Lower leg skin (tissue), 4 donors: ENCODE measurements around the gene SPATA32. TPM values are rescaled to one million over a fixed set of nuclear protein-coding genes. Genes with fewer than 3 reads are reported as not detected.
A peak's percentile ranks its signal among the peaks of the same experiment; 100 is the strongest.

Experiments used
- DNase-seq, 2 donors: peaks; one replicate each; pipeline ENCODE4 v3.0.0-alpha.2; 2019; ENCODE audit warnings: low spot score in 2 of 2
- H3K4me3 ChIP-seq: fragments of 200-600 bp; sonication (generic); 2 replicates; pipeline ENCODE4 v1.5.1; 2017; ENCODE audit warnings: mild to moderate bottlenecking, low read depth; ENCODE audit not compliant: poor library complexity, severe bottlenecking
- POLR2A ChIP-seq, 2 donors: fragments of 450-650 bp; IDR thresholded peaks; one replicate each; pipeline ENCODE4 v1.6.1; 2016 to 2017; ENCODE audit warnings: antibody characterized with exemption in 2 of 2, mild to moderate bottlenecking in 1 of 2, moderate library complexity in 1 of 2
- WGBS, 2 donors: methylation state at CpG; one replicate each; pipeline ENCODE4 v1.1.5; 2018; 5-methylcytosine and 5-hydroxymethylcytosine counted together
- intact Hi-C: fragments of 100-400 bp; cut with DNase I; formaldehyde crosslinking; loops from one replicate; pipeline ENCODE4 v1.15.0; 2023; ENCODE audit warnings: low total_unique reads
- total RNA-seq, 4 donors: library from RNA; depleted of rRNA; stranded (reverse); fragments of >200 nt; gene quantifications; one replicate each; pipeline ENCODE4 v1.1.0, GENCODE V29; 2016
- TF ChIP-seq, protein P1 (sequence below), 3 donors: fragments of 450-650 bp; IDR thresholded peaks; one replicate each; pipeline ENCODE4 v1.5.1; 2016; ENCODE audit warnings: antibody characterized with exemption in 3 of 3, mild to moderate bottlenecking in 3 of 3, moderate library complexity in 2 of 3

The SPATA32 gene
- total RNA-seq, 4 donors from 2014 or later = not detected

DNA sequence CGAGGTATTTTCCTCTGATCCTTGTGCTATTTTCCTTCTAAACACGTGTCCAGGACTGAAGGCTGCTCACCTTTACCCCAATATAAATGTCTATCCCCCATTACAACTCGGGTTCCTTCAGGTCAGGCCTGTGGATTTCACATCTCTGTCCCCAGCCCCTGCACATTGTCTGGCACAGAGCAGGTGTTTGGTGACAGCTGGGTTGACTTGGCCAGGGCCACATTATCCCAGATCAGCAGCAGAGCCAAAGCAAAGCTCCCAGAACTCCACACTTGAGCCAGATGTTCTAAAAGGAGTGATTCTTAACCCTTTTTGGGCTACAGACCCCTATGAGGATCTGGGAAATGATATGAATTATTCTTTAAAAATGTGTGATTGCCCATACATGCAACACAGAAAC is 18.0 kb upstream of the SPATA32 start:
- intact Hi-C loops = loop anchor here (5.0 kb wide), 1 partner anchor 107 kb away; no protein-coding TSS in a partner anchor
- WGBS, 2 donors = 73 to 78% methylated on average over 3 of the region's 3 CpGs
- H3K4me3 ChIP-seq = no peak overlapping the region
- TF ChIP-seq POLR2A (IDR thresholded peaks at IDR 0.05) = no peak
- TF ChIP-seq, protein P1, sequence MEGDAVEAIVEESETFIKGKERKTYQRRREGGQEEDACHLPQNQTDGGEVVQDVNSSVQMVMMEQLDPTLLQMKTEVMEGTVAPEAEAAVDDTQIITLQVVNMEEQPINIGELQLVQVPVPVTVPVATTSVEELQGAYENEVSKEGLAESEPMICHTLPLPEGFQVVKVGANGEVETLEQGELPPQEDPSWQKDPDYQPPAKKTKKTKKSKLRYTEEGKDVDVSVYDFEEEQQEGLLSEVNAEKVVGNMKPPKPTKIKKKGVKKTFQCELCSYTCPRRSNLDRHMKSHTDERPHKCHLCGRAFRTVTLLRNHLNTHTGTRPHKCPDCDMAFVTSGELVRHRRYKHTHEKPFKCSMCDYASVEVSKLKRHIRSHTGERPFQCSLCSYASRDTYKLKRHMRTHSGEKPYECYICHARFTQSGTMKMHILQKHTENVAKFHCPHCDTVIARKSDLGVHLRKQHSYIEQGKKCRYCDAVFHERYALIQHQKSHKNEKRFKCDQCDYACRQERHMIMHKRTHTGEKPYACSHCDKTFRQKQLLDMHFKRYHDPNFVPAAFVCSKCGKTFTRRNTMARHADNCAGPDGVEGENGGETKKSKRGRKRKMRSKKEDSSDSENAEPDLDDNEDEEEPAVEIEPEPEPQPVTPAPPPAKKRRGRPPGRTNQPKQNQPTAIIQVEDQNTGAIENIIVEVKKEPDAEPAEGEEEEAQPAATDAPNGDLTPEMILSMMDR (IDR thresholded peaks at IDR 0.05) = no peak
- no peak for DNase-seq

DNA sequence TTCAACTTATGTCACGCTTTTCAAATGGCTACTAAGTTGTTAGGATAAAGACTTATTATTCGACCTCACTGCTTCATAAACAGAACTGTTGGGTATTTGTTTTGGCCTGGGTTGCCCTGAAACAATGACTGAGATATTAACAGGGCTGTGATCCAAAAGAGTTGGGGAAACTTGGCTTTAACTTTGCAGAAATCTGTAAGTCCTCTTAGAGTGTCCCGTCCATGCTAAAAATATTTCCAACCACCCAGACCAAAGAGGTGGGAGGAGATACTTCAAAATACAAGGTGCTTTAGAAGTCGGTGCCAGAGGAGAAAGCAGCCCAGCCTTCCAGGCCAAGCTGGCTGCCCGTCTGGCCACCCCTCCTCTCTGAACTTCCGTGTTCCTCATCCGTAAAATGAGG is 16.1 kb upstream of the SPATA32 start:
- H3K4me3 ChIP-seq = no peak overlapping the region
- intact Hi-C loops = loop anchor here (5.0 kb wide), 1 partner anchor 109 kb away; no protein-coding TSS in a partner anchor
- TF ChIP-seq, protein P1 (IDR thresholded peaks at IDR 0.05) = no peak
- TF ChIP-seq POLR2A (IDR thresholded peaks at IDR 0.05) = no peak
- DNase-seq = no peak
- 35 to 37% methylated on average over 7 of the region's 7 CpGs for WGBS, 2 donors

DNA sequence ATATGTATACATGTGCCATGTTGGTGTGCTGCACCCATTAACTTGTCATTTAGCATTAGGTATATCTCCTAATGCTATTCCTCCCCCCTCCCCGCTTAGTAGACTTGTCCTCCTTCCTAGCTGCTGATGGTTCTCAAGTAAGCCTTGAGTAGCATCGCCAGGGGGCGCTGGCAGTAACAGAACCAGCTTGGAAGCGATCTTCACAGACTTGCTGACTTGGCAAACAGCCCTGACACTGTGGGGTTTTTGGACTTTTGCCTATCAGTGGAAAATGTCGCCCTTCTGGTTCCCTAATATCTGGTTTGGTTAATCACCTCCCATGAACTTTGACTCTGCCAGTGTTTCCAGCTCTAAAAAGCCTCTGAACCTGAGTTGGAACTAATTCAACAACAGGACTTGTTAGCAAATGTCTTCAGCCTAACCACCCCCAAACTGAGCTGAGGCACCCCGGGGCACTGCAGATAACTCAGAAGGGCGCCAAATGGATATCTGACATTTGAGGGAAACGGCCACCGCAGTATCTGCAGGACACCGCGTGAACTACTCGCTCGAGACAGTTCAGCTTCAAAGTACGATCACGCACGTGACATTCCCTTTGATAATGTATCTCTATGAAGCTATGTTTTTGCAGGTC is 15.4 kb upstream of the SPATA32 start:
- intact Hi-C loops = loop anchor here (5.0 kb wide), 1 partner anchor 110 kb away; no protein-coding TSS in a partner anchor
- no peak overlapping the region for H3K4me3 ChIP-seq
- 28 to 30% methylated on average over 16 of the region's 16 CpGs for WGBS, 2 donors
- TF ChIP-seq POLR2A (IDR thresholded peaks at IDR 0.05) = no peak
- TF ChIP-seq, protein P1 (IDR thresholded peaks at IDR 0.05) = peak in 1 of 3 donors; percentile 82
- peak; percentile 89 to 98 for DNase-seq

DNA sequence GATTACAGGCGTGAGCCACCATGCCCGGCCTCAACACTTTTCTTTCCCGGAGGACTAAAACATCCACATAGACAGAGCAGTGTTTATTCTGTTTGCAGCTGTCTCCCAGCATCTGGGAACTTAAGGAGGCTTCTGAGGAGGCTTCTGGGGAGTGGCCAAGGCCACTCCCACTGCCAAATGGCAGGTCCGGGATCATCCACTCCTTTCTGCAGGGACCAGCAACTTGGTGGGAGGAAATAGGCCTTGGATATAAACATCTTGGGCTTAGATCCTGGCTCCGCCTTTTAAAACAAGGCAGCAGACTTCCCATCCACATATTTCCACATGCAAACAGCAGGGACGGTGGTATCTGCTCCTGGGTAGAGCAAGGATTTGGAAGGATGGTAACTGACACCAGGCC is 14.1 kb upstream of the SPATA32 start:
- H3K4me3 ChIP-seq = no peak overlapping the region
- TF ChIP-seq, protein P1 (IDR thresholded peaks at IDR 0.05) = no peak
- TF ChIP-seq POLR2A (IDR thresholded peaks at IDR 0.05) = no peak
- intact Hi-C loops = loop anchor here (5.0 kb wide), 1 partner anchor 111 kb away; no protein-coding TSS in a partner anchor
- DNase-seq = no peak
- WGBS, 2 donors = 46 to 54% methylated on average over 6 of the region's 6 CpGs

DNA sequence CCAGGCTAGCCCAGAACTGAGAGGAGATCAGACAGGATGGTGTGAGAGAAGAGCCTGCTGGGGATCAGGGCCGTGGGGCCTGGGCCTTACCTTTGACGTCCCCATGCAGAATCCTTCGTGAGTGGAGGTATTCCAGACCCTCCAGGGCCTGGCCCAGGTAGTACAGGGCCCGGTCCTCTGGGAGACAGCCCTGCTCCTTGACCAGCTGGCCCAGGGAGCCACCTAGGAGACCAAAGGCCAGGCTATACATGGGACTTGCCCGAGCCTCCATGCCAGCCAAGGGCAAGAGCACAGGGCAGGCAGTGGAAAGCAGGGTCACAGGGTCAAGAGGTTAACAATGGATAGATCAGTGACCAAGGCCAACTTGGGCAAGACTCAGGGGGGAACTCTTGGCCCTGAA is 12.1 kb upstream of the SPATA32 start:
- 85 to 86% methylated on average over 5 of the region's 5 CpGs for WGBS, 2 donors
- intact Hi-C loops = no loop called here
- H3K4me3 ChIP-seq = no peak overlapping the region
- TF ChIP-seq POLR2A (IDR thresholded peaks at IDR 0.05) = no peak
- TF ChIP-seq, protein P1 (IDR thresholded peaks at IDR 0.05) = no peak
- no peak for DNase-seq

DNA sequence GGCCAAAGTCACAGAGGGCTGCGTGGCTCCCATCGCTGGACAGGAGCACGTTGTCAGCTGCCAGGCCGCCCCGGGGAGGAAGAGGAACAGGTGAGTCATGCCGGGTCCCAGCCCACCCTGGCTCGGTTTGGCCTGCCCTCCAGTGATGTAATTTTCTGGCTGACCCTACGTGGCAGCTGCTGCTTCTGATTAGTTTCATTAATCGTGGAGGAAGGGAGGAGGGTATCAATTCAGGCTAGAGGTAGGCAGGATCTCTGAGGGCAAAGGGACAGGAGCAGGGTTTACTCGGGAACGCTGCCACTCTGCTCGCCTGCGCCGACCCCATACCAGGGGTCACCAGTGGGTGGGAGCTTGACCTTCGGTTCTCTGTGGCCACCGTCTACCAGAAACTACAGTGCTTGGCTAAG is 11.7 kb upstream of the SPATA32 start:
- intact Hi-C loops = no loop called here
- 75% methylated on average over 16 of the region's 16 CpGs for WGBS, 2 donors
- TF ChIP-seq, protein P1 (IDR thresholded peaks at IDR 0.05) = no peak
- no peak for TF ChIP-seq POLR2A (IDR thresholded peaks at IDR 0.05)
- no peak for DNase-seq
- H3K4me3 ChIP-seq = no peak overlapping the region
